Neural cell (in vitro differentiated cells): Measurements from ENCODE around the gene HCAR2.
"Not testable (repeated sequence)": the region's sequence is repeated elsewhere in the genome, so short reads cannot be mapped to it uniquely, and the experiment has no call there.

Experiments
- EP300 ChIP-seq: fragments of 450-650 bp; conservative IDR thresholded peaks from 2 replicates; pipeline ENCODE4 v1.6.1; 2014; ENCODE audit warnings: antibody characterized with exemption, mild to moderate bottlenecking, moderate library complexity; ENCODE audit not compliant: poor library complexity, severe bottlenecking
- EZH2 ChIP-seq: fragments of 200-600, 300-800 bp; shearing (Covaris generic), sonication (generic); IDR thresholded peaks from 2 replicates; pipeline ENCODE4 v1.6.1; 2014; ENCODE audit warnings: antibody characterized with exemption, low read length, borderline replicate concordance, mild to moderate bottlenecking; ENCODE audit not compliant: insufficient read depth, poor library complexity, severe bottlenecking
- POLR2AphosphoS5 ChIP-seq: IDR thresholded peaks from 2 replicates; pipeline ENCODE4 v1.6.1; 2012
- TF ChIP-seq, protein P1 (sequence below): fragments of 450-650 bp; IDR thresholded peaks from 2 replicates; pipeline ENCODE4 v1.5.1; 2014; ENCODE audit warnings: antibody characterized with exemption, mild to moderate bottlenecking, moderate library complexity; ENCODE audit not compliant: poor library complexity, severe bottlenecking

DNA sequence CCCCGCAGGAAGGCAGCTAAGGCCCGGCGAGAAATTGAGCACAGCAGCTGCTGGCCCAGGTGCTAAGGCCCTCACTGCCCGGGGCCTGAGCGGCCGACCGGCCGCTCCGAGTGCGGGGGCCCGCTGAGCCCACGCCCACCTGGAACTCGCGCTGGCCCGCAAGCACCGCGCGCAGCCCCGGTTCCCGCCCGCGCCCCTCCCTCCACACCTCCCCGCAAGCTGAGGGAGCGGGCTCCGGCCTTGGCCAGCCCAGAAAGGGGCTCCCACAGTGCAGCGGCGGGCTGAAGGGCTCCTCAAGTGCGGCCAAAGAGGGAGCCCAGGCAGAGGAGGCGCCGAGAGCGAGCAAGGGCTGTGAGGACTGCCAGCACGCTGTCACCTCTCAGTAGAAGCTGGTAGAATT is 26.4 kb downstream of the HCAR2 start:
- not testable (repeated sequence) for TF ChIP-seq EZH2, EP300, POLR2AphosphoS5
- TF ChIP-seq, protein P1, sequence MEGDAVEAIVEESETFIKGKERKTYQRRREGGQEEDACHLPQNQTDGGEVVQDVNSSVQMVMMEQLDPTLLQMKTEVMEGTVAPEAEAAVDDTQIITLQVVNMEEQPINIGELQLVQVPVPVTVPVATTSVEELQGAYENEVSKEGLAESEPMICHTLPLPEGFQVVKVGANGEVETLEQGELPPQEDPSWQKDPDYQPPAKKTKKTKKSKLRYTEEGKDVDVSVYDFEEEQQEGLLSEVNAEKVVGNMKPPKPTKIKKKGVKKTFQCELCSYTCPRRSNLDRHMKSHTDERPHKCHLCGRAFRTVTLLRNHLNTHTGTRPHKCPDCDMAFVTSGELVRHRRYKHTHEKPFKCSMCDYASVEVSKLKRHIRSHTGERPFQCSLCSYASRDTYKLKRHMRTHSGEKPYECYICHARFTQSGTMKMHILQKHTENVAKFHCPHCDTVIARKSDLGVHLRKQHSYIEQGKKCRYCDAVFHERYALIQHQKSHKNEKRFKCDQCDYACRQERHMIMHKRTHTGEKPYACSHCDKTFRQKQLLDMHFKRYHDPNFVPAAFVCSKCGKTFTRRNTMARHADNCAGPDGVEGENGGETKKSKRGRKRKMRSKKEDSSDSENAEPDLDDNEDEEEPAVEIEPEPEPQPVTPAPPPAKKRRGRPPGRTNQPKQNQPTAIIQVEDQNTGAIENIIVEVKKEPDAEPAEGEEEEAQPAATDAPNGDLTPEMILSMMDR, result not testable (repeated sequence)
